HL-60 (cell line): ENCODE data around the gene TPCN1.

Source experiments
- DNase-seq, 2 experiments: peaks; one replicate each; pipeline ENCODE4 v3.0.0-alpha.2; 2010 to 2020; ENCODE audit warnings: low read depth in 1 of 2, low spot score in 1 of 2
- H3K27ac ChIP-seq: fragments of 250-450 bp; sonication (Bioruptor Pico); replicated peaks from 2 replicates; pipeline ENCODE4 v1.5.1; 2020; ENCODE audit warnings: mild to moderate bottlenecking, moderate library complexity
- H3K27me3 ChIP-seq: fragments of 250-450 bp; sonication (Bioruptor Pico); 2 replicates; pipeline ENCODE4 v1.5.1; 2021; ENCODE audit warnings: mild to moderate bottlenecking, moderate library complexity; ENCODE audit not compliant: insufficient read depth, poor library complexity, severe bottlenecking
- H3K4me3 ChIP-seq: replicated peaks from 2 replicates; pipeline ENCODE4 v1.5.1; 2011; ENCODE audit warnings: mild to moderate bottlenecking, control low read depth, low read length; ENCODE audit not compliant: insufficient read depth
- CTCF ChIP-seq: IDR thresholded peaks from one replicate; pipeline ENCODE4 v1.5.1; 2011; ENCODE audit warnings: low read length, control low read depth, inconsistent platforms; ENCODE audit not compliant: insufficient read depth
- GABPA ChIP-seq: IDR thresholded peaks from 2 replicates; pipeline ENCODE4 v1.6.1; 2012; ENCODE audit warnings: low read depth
- POLR2AphosphoS5 ChIP-seq: IDR thresholded peaks from 2 replicates; pipeline ENCODE4 v1.6.1; 2012; ENCODE audit warnings: low read depth
- REST ChIP-seq: IDR thresholded peaks from 2 replicates; pipeline ENCODE4 v1.6.1; 2012; ENCODE audit warnings: low read depth; ENCODE audit not compliant: insufficient replicate concordance
- SPI1 ChIP-seq: IDR thresholded peaks from 2 replicates; pipeline ENCODE4 v1.6.1; 2012; ENCODE audit warnings: low read depth, mild to moderate bottlenecking, borderline replicate concordance

TPCN1 gene

GRCh38 chr12:113221997-113222729 is 899 bp downstream of the TPCN1 start:
- peak overlapping the region; percentile 68 for H3K27ac ChIP-seq
- H3K4me3 ChIP-seq: peak overlapping the region; percentile 93
- DNase-seq: peak in 1 of 2 experiments; percentile 18
- no peaks in the 10 kb centered on the region for H3K27me3 ChIP-seq
- no peak for TF ChIP-seq SPI1
- TF ChIP-seq POLR2AphosphoS5: 0 out of 2 replicates have a peak, but pooled peaks have one; percentile 1
- no peak for TF ChIP-seq REST
- no peak for TF ChIP-seq GABPA
- no peak for TF ChIP-seq CTCF

- Histone ChIP-seq H3K27ac (peak overlapping the region; percentile 25; the same call in 1 of the 2 replicates), H3K4me3 (peak overlapping the region; percentile 93)
- TF ChIP-seq SPI1 (no peak), GABPA (no peak), REST (no peak), POLR2AphosphoS5 (no peak), CTCF (no peak)
These were observed 1.7 kb downstream of the TPCN1 start for GRCh38 chr12:113222730-113223531.

GRCh38 chr12:113224955-113225354 is 3.7 kb downstream of the TPCN1 start:
- H3K27me3 ChIP-seq: no peaks in the 10 kb centered on the region
- H3K4me3 ChIP-seq: no peak overlapping the region
- H3K27ac ChIP-seq: no peak overlapping the region
- TF ChIP-seq POLR2AphosphoS5 (no peak), REST (no peak), GABPA (no peak), SPI1 (no peak), CTCF (no peak)
- DNase-seq: no peak

More at GRCh38 chr12:113222730-113223531, 1.7 kb downstream of the TPCN1 start:
- peak in 1 of 2 experiments; percentile 49 for DNase-seq
- H3K27me3 ChIP-seq: no peaks in the 10 kb centered on the region
